GM23338 (cell line): ENCODE results near the gene EHD1. TPM values are rescaled to one million over a fixed set of nuclear protein-coding genes. Genes with fewer than 3 reads are reported as not detected.

Experiments
- ATAC-seq: fragments of 200-7000 bp; cut with Tn5 transposase; 3 replicates; pipeline ENCODE4 v1.9.1; 2020
- DNase-seq: peaks from one replicate; pipeline ENCODE4 v3.0.0-alpha.2; 2015; ENCODE audit warnings: low spot score
- H2AFZ ChIP-seq: fragments of 200-600 bp; sonication (generic); 2 replicates; pipeline ENCODE4 v1.8.0; 2016; ENCODE audit warnings: antibody characterized with exemption, mild to moderate bottlenecking, moderate library complexity
- H3F3A ChIP-seq: fragments of 200-600 bp; sonication (generic); replicated peaks from 2 replicates; pipeline ENCODE4 v1.8.0; 2017; ENCODE audit warnings: antibody characterized with exemption, mixed run types, low read depth
- H3K27ac ChIP-seq: fragments of 200-600 bp; sonication (generic); 2 replicates; pipeline ENCODE4 v1.6.1; 2016; ENCODE audit warnings: low read depth
- H3K27me3 ChIP-seq: fragments of 200-600 bp; sonication (generic); 2 replicates; pipeline ENCODE4 v1.8.0; 2016; ENCODE audit warnings: mild to moderate bottlenecking, mixed run types, moderate library complexity; ENCODE audit not compliant: insufficient read depth
- H3K36me3 ChIP-seq: fragments of 200-600 bp; sonication (generic); 2 replicates; pipeline ENCODE4 v1.8.0; 2016; ENCODE audit warnings: mild to moderate bottlenecking; ENCODE audit not compliant: insufficient read depth
- H3K4me1 ChIP-seq: fragments of 200-600 bp; sonication (generic); 2 replicates; pipeline ENCODE4 v1.8.0; 2016; ENCODE audit warnings: mild to moderate bottlenecking, moderate library complexity; ENCODE audit not compliant: insufficient read depth
- H3K4me2 ChIP-seq: fragments of 200-600 bp; sonication (generic); 2 replicates; pipeline ENCODE4 v1.7.1; 2017; ENCODE audit warnings: mixed run types
- H3K4me3 ChIP-seq: fragments of 200-600 bp; sonication (generic); 2 replicates; pipeline ENCODE4 v1.6.1; 2016; ENCODE audit warnings: mixed run types
- H3K79me2 ChIP-seq: fragments of 200-600 bp; sonication (generic); replicated peaks from 2 replicates; pipeline ENCODE4 v1.8.0; 2017; ENCODE audit warnings: mild to moderate bottlenecking; ENCODE audit not compliant: insufficient read depth
- H3K9me2 ChIP-seq: fragments of 200-600 bp; sonication (generic); 2 replicates; pipeline ENCODE4 v1.8.0; 2017; ENCODE audit not compliant: insufficient read depth
- H4K20me1 ChIP-seq: fragments of 200-600 bp; sonication (generic); replicated peaks from 2 replicates; pipeline ENCODE4 v1.8.0; 2017; ENCODE audit warnings: mild to moderate bottlenecking; ENCODE audit not compliant: insufficient read depth
- H3K27ac Mint-ChIP-seq: 2 replicates; pipeline ENCODE4 v1.8.0; 2020; ENCODE audit warnings: inconsistent platforms, mild to moderate bottlenecking, moderate library complexity, mixed read lengths
- H3K27me3 Mint-ChIP-seq: 3 replicates; pipeline ENCODE4 v1.8.0; 2022; ENCODE audit warnings: low read depth, mild to moderate bottlenecking, moderate library complexity, mixed read lengths, inconsistent platforms; ENCODE audit not compliant: insufficient read depth, poor library complexity
- H3K36me3 Mint-ChIP-seq: 3 replicates; pipeline ENCODE4 v1.8.0; 2021; ENCODE audit warnings: low read depth, mild to moderate bottlenecking, inconsistent platforms, moderate library complexity, mixed read lengths
- H3K4me1 Mint-ChIP-seq: 3 replicates; pipeline ENCODE4 v1.8.0; 2020; ENCODE audit warnings: mild to moderate bottlenecking, inconsistent platforms, mixed read lengths
- H3K4me3 Mint-ChIP-seq: 3 replicates; pipeline ENCODE4 v1.8.0; 2021; ENCODE audit warnings: moderate library complexity, mild to moderate bottlenecking, inconsistent platforms, mixed read lengths
- H3K9me3 Mint-ChIP-seq: 3 replicates; pipeline ENCODE4 v1.8.0; 2020; ENCODE audit warnings: moderate library complexity, mild to moderate bottlenecking, inconsistent platforms, mixed read lengths
- CREB1 ChIP-seq: fragments of 250-450 bp; sonication (Bioruptor Pico); IDR thresholded peaks from 2 replicates; pipeline ENCODE4 v1.5.0; 2020; ENCODE audit warnings: low read depth, mild to moderate bottlenecking, moderate library complexity
- CTCF ChIP-seq, 2 experiments: fragments of 200-600 bp in 1 of 2; sonication (generic) in 1 of 2; conservative IDR thresholded peaks; 2 replicates each; pipeline versions ENCODE4 v1.5.1 to v1.6.1; 2016 to 2017; ENCODE audit warnings: antibody characterized with exemption in 2 of 2, low read depth in 2 of 2, mild to moderate bottlenecking in 2 of 2, moderate library complexity in 1 of 2
- EZH2 ChIP-seq: fragments of 200-600 bp; sonication (generic); IDR thresholded peaks from one replicate; pipeline ENCODE4 v1.8.0; 2017; ENCODE audit warnings: antibody characterized with exemption, mild to moderate bottlenecking, low read depth; ENCODE audit not compliant: unreplicated experiment
- EZH2phosphoT487 ChIP-seq: fragments of 200-600 bp; sonication (generic); IDR thresholded peaks from one replicate; pipeline ENCODE4 v1.8.1; 2018; ENCODE audit warnings: antibody characterized with exemption; ENCODE audit not compliant: unreplicated experiment
- JUNB ChIP-seq: IDR thresholded peaks from one replicate; pipeline ENCODE4 v1.6.1; 2016; ENCODE audit warnings: antibody characterized with exemption; ENCODE audit not compliant: unreplicated experiment
- NANOG ChIP-seq: IDR thresholded peaks from 2 replicates; pipeline ENCODE4 v1.6.1; 2016; ENCODE audit warnings: antibody characterized with exemption, borderline replicate concordance
- POLR2AphosphoS5 ChIP-seq: IDR thresholded peaks from 2 replicates; pipeline ENCODE4 v1.6.1; 2016; ENCODE audit warnings: antibody characterized with exemption, low read depth
- REST ChIP-seq: IDR thresholded peaks from one replicate; pipeline ENCODE4 v1.6.1; 2018; ENCODE audit warnings: antibody characterized with exemption; ENCODE audit not compliant: unreplicated experiment
- STAT1 ChIP-seq: IDR thresholded peaks from one replicate; pipeline ENCODE4 v1.6.1; 2016; ENCODE audit warnings: antibody characterized with exemption; ENCODE audit not compliant: unreplicated experiment
- ZNF114 ChIP-seq: fragments of 250-450 bp; sonication (Bioruptor Pico); IDR thresholded peaks from 2 replicates; pipeline ENCODE4 v1.5.0; 2020; ENCODE audit warnings: mild to moderate bottlenecking, moderate library complexity
- ZNF331 ChIP-seq: fragments of 250-450 bp; sonication (Bioruptor Pico); IDR thresholded peaks from 2 replicates; pipeline ENCODE4 v1.5.0; 2020; ENCODE audit warnings: low read depth, mild to moderate bottlenecking, moderate library complexity
- polyA plus RNA-seq: library from polyadenylated mRNA; unstranded; fragments of >200 nt; fragmentation: Nextera tagmentation; extraction: Ambion mirVana; gene quantifications from 2 replicates; pipeline ENCODE4 v1.2.1, GENCODE V29; 2016
- total RNA-seq: library from RNA; depleted of rRNA; stranded (reverse); fragments of >200 nt; shearing (Covaris generic); gene quantifications from 2 replicates; pipeline ENCODE4 v1.2.3, GENCODE V29; 2014
- TF ChIP-seq, protein P1 (sequence below): fragments of 250-450 bp; sonication (Bioruptor Pico); IDR thresholded peaks from 2 replicates; pipeline ENCODE4 v1.5.0; 2020; ENCODE audit warnings: mild to moderate bottlenecking, moderate library complexity
- TF ChIP-seq, protein P2 (sequence below): IDR thresholded peaks from 2 replicates; pipeline ENCODE4 v1.6.1; 2016; ENCODE audit warnings: antibody characterized with exemption

Gene EHD1
- total and polyA plus RNA-seq, 2 experiments from 2014 or later = 16.7 to 69.7 TPM

GRCh38 chr11:64858467-64859263 is 19.8 kb downstream of the EHD1 start:
- Mint-ChIP-seq H3K4me1 (peaks cover 20% of the 10 kb centered on the region), H3K27ac (no peak overlapping the region), H3K4me3 (no peak overlapping the region), H3K9me3 (no peaks in the 10 kb centered on the region), H3K36me3 (no peaks in the 10 kb centered on the region; the same call in 2 of the 3 replicates), H3K27me3 (peaks cover 12% of the 10 kb centered on the region)
- Histone ChIP-seq H3K27ac (no peak overlapping the region), H3K4me1 (peaks cover 15% of the 10 kb centered on the region), H4K20me1 (no peaks in the 10 kb centered on the region), H3K79me2 (peaks cover 8% of the 10 kb centered on the region), H2AFZ (no peak overlapping the region), H3F3A (no peaks in the 10 kb centered on the region), H3K27me3 (no peaks in the 10 kb centered on the region), H3K4me3 (no peak overlapping the region), H3K4me2 (no peak overlapping the region), H3K9me2 (no peaks in the 10 kb centered on the region), H3K36me3 (no peaks in the 10 kb centered on the region)
- ATAC-seq = no peak
- TF ChIP-seq CTCF (conservative IDR thresholded peaks at IDR 0.05; ENCODE audit: low read depth in 2 of 2) = no peak
- TF ChIP-seq POLR2AphosphoS5 = no peak
- TF ChIP-seq REST = no peak
- TF ChIP-seq, protein P1, sequence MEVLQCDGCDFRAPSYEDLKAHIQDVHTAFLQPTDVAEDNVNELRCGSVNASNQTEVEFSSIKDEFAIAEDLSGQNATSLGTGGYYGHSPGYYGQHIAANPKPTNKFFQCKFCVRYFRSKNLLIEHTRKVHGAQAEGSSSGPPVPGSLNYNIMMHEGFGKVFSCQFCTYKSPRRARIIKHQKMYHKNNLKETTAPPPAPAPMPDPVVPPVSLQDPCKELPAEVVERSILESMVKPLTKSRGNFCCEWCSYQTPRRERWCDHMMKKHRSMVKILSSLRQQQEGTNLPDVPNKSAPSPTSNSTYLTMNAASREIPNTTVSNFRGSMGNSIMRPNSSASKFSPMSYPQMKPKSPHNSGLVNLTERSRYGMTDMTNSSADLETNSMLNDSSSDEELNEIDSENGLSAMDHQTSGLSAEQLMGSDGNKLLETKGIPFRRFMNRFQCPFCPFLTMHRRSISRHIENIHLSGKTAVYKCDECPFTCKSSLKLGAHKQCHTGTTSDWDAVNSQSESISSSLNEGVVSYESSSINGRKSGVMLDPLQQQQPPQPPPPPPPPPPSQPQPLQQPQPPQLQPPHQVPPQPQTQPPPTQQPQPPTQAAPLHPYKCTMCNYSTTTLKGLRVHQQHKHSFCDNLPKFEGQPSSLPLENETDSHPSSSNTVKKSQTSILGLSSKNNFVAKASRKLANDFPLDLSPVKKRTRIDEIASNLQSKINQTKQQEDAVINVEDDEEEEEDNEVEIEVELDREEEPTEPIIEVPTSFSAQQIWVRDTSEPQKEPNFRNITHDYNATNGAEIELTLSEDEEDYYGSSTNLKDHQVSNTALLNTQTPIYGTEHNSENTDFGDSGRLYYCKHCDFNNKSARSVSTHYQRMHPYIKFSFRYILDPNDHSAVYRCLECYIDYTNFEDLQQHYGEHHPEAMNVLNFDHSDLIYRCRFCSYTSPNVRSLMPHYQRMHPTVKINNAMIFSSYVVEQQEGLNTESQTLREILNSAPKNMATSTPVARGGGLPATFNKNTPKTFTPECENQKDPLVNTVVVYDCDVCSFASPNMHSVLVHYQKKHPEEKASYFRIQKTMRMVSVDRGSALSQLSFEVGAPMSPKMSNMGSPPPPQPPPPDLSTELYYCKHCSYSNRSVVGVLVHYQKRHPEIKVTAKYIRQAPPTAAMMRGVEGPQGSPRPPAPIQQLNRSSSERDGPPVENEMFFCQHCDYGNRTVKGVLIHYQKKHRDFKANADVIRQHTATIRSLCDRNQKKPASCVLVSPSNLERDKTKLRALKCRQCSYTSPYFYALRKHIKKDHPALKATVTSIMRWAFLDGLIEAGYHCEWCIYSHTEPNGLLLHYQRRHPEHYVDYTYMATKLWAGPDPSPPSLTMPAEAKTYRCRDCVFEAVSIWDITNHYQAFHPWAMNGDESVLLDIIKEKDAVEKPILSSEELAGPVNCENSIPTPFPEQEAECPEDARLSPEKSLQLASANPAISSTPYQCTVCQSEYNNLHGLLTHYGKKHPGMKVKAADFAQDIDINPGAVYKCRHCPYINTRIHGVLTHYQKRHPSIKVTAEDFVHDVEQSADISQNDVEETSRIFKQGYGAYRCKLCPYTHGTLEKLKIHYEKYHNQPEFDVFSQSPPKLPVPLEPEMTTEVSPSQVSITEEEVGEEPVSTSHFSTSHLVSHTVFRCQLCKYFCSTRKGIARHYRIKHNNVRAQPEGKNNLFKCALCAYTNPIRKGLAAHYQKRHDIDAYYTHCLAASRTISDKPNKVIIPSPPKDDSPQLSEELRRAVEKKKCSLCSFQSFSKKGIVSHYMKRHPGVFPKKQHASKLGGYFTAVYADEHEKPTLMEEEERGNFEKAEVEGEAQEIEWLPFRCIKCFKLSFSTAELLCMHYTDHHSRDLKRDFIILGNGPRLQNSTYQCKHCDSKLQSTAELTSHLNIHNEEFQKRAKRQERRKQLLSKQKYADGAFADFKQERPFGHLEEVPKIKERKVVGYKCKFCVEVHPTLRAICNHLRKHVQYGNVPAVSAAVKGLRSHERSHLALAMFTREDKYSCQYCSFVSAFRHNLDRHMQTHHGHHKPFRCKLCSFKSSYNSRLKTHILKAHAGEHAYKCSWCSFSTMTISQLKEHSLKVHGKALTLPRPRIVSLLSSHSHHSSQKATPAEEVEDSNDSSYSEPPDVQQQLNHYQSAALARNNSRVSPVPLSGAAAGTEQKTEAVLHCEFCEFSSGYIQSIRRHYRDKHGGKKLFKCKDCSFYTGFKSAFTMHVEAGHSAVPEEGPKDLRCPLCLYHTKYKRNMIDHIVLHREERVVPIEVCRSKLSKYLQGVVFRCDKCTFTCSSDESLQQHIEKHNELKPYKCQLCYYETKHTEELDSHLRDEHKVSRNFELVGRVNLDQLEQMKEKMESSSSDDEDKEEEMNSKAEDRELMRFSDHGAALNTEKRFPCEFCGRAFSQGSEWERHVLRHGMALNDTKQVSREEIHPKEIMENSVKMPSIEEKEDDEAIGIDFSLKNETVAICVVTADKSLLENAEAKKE = no peak
- TF ChIP-seq ZNF114 = no peak
- TF ChIP-seq ZNF331 (CRISPR knock-in tag) = no peak
- TF ChIP-seq, protein P2, sequence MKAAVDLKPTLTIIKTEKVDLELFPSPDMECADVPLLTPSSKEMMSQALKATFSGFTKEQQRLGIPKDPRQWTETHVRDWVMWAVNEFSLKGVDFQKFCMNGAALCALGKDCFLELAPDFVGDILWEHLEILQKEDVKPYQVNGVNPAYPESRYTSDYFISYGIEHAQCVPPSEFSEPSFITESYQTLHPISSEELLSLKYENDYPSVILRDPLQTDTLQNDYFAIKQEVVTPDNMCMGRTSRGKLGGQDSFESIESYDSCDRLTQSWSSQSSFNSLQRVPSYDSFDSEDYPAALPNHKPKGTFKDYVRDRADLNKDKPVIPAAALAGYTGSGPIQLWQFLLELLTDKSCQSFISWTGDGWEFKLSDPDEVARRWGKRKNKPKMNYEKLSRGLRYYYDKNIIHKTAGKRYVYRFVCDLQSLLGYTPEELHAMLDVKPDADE = no peak
- no peak for TF ChIP-seq JUNB
- TF ChIP-seq EZH2phosphoT487 = no peak
- no peak for TF ChIP-seq STAT1
- TF ChIP-seq EZH2 = no peak
- no peak for TF ChIP-seq NANOG
- no peak for TF ChIP-seq CREB1
- DNase-seq = no peak
